H1 (cell line): Measurements from ENCODE around the gene PHACTR2. TPM values are rescaled to one million over a fixed set of nuclear protein-coding genes. Genes with fewer than 3 reads are reported as not detected.

Experiments
- HDAC2 ChIP-seq, 2 experiments: fragments of 300-600 bp in 1 of 2; sonication (generic) in 1 of 2; IDR thresholded peaks; 2 replicates each; pipeline ENCODE4 v1.6.1; 2011 to 2012; ENCODE audit warnings: low read depth in 2 of 2, low read length in 2 of 2, mild to moderate bottlenecking in 2 of 2, moderate library complexity in 2 of 2, borderline replicate concordance in 1 of 2, inconsistent platforms in 1 of 2
- RAD21 ChIP-seq, 2 experiments: IDR thresholded peaks in 1 of 2; conservative IDR thresholded peaks in 1 of 2; 2 replicates each; pipeline ENCODE4 v1.6.1; 2011; ENCODE audit warnings: low read depth in 2 of 2, low read length in 2 of 2, improper control_type of control experiment in 1 of 2, inconsistent platforms in 1 of 2, mild to moderate bottlenecking in 1 of 2, moderate library complexity in 1 of 2
- SUZ12 ChIP-seq: fragments of 200-600 bp; sonication (generic); IDR thresholded peaks from 2 replicates; pipeline ENCODE4 v1.6.1; 2012; ENCODE audit warnings: mild to moderate bottlenecking, inconsistent platforms, low read length, moderate library complexity, mixed read lengths
- TBP ChIP-seq: IDR thresholded peaks from 2 replicates; pipeline ENCODE4 v1.6.1; 2011; ENCODE audit warnings: low read depth, low read length, improper control_type of control experiment
- polyA plus RNA-seq, 7 experiments: library from polyadenylated mRNA; depleted of rRNA in 3 of 7; stranded (reverse) in 5 of 7; unstranded in 2 of 7; fragments of >200 nt in 5 of 7; fragments of 200-250 nt in 2 of 7; gene quantifications; 1 replicate in 5 of 7; 2 replicates in 1 of 7; 4 replicates in 1 of 7; pipeline versions ENCODE4 v1.2.1 to v1.2.3, GENCODE V29; 2011 to 2013; ENCODE audit warnings: missing spikeins in 2 of 7, mixed read lengths in 2 of 7
- total RNA-seq: library from RNA; stranded (reverse); fragmentation: NEBNext Ultra II Directional; extraction: Animal tissue kit (Norgen Biotek cat#: 25700); gene quantifications from 2 replicates; pipeline ENCODE4 v1.2.1, GENCODE V29; 2021
- TF ChIP-seq, protein P1 (sequence below): fragments of 300-600 bp; sonication (generic); IDR thresholded peaks from 2 replicates; pipeline ENCODE4 v1.7.1; 2012; ENCODE audit warnings: low read length, moderate library complexity, mild to moderate bottlenecking, inconsistent platforms; ENCODE audit not compliant: insufficient replicate concordance
- TF ChIP-seq, protein P2 (sequence below): IDR thresholded peaks from 2 replicates; pipeline ENCODE4 v1.6.1; 2011; ENCODE audit warnings: low read depth, mild to moderate bottlenecking, low read length; ENCODE audit not compliant: insufficient read depth
- TF ChIP-seq, protein P3 (sequence below), 3 experiments: IDR thresholded peaks; 1 replicate in 2 of 3; 2 replicates in 1 of 3; pipeline versions ENCODE4 v1.5.1 to v1.6.1; 2011; ENCODE audit warnings: low read length in 3 of 3, mild to moderate bottlenecking in 3 of 3, inconsistent platforms in 2 of 3, low read depth in 1 of 3, moderate library complexity in 1 of 3; ENCODE audit not compliant: insufficient read depth in 1 of 3; ENCODE audit errors: control extremely low read depth in 1 of 3

The PHACTR2 gene
- total and polyA plus RNA-seq, 2 of the 8 experiments (the other 6 are each of a cell fraction or from before 2014, with no cell fraction given) = 16.9 to 131 TPM

DNA sequence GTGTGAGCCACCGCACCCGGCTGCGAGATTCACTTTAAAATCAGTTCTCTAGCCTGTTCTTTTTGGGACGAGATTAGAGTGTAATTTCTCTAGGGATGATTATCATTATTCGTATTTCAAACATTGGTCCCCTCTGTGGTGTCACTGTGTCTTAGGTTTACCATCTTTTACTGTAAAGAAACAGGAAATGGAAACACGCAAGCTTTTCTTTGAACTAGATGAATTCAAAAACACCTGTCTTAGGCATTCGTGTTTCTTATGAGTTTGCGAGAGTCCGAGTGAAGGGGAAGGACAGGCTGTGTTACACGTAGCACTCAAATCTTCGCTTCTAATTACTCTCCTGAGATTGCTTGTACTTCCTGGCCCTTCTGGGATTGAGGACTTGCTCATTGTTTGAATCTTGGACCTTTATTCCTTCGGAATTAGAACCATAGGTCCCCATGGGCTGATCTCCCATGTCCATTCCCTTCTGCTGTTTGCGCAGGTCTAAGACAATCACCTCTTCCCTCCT lies 61.6 kb downstream of the PHACTR2 start (continued):
- TF ChIP-seq, protein P1, sequence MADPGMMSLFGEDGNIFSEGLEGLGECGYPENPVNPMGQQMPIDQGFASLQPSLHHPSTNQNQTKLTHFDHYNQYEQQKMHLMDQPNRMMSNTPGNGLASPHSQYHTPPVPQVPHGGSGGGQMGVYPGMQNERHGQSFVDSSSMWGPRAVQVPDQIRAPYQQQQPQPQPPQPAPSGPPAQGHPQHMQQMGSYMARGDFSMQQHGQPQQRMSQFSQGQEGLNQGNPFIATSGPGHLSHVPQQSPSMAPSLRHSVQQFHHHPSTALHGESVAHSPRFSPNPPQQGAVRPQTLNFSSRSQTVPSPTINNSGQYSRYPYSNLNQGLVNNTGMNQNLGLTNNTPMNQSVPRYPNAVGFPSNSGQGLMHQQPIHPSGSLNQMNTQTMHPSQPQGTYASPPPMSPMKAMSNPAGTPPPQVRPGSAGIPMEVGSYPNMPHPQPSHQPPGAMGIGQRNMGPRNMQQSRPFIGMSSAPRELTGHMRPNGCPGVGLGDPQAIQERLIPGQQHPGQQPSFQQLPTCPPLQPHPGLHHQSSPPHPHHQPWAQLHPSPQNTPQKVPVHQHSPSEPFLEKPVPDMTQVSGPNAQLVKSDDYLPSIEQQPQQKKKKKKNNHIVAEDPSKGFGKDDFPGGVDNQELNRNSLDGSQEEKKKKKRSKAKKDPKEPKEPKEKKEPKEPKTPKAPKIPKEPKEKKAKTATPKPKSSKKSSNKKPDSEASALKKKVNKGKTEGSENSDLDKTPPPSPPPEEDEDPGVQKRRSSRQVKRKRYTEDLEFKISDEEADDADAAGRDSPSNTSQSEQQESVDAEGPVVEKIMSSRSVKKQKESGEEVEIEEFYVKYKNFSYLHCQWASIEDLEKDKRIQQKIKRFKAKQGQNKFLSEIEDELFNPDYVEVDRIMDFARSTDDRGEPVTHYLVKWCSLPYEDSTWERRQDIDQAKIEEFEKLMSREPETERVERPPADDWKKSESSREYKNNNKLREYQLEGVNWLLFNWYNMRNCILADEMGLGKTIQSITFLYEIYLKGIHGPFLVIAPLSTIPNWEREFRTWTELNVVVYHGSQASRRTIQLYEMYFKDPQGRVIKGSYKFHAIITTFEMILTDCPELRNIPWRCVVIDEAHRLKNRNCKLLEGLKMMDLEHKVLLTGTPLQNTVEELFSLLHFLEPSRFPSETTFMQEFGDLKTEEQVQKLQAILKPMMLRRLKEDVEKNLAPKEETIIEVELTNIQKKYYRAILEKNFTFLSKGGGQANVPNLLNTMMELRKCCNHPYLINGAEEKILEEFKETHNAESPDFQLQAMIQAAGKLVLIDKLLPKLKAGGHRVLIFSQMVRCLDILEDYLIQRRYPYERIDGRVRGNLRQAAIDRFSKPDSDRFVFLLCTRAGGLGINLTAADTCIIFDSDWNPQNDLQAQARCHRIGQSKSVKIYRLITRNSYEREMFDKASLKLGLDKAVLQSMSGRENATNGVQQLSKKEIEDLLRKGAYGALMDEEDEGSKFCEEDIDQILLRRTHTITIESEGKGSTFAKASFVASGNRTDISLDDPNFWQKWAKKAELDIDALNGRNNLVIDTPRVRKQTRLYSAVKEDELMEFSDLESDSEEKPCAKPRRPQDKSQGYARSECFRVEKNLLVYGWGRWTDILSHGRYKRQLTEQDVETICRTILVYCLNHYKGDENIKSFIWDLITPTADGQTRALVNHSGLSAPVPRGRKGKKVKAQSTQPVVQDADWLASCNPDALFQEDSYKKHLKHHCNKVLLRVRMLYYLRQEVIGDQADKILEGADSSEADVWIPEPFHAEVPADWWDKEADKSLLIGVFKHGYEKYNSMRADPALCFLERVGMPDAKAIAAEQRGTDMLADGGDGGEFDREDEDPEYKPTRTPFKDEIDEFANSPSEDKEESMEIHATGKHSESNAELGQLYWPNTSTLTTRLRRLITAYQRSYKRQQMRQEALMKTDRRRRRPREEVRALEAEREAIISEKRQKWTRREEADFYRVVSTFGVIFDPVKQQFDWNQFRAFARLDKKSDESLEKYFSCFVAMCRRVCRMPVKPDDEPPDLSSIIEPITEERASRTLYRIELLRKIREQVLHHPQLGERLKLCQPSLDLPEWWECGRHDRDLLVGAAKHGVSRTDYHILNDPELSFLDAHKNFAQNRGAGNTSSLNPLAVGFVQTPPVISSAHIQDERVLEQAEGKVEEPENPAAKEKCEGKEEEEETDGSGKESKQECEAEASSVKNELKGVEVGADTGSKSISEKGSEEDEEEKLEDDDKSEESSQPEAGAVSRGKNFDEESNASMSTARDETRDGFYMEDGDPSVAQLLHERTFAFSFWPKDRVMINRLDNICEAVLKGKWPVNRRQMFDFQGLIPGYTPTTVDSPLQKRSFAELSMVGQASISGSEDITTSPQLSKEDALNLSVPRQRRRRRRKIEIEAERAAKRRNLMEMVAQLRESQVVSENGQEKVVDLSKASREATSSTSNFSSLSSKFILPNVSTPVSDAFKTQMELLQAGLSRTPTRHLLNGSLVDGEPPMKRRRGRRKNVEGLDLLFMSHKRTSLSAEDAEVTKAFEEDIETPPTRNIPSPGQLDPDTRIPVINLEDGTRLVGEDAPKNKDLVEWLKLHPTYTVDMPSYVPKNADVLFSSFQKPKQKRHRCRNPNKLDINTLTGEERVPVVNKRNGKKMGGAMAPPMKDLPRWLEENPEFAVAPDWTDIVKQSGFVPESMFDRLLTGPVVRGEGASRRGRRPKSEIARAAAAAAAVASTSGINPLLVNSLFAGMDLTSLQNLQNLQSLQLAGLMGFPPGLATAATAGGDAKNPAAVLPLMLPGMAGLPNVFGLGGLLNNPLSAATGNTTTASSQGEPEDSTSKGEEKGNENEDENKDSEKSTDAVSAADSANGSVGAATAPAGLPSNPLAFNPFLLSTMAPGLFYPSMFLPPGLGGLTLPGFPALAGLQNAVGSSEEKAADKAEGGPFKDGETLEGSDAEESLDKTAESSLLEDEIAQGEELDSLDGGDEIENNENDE = no peak
- TF ChIP-seq RAD21 (IDR thresholded peaks at IDR 0.05 in 1 of 2, conservative IDR thresholded peaks at IDR 0.05 in 1 of 2; ENCODE audit: low read depth in 2 of 2, low read length in 2 of 2) (no peak), HDAC2 (IDR thresholded peaks at IDR 0.05; ENCODE audit: borderline replicate concordance in 1 of 2, low read depth in 2 of 2, low read length in 2 of 2) (no peak), TBP (no peak), SUZ12 (no peak)
- TF ChIP-seq, protein P2, sequence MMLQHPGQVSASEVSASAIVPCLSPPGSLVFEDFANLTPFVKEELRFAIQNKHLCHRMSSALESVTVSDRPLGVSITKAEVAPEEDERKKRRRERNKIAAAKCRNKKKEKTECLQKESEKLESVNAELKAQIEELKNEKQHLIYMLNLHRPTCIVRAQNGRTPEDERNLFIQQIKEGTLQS = no peak
- TF ChIP-seq, protein P3, sequence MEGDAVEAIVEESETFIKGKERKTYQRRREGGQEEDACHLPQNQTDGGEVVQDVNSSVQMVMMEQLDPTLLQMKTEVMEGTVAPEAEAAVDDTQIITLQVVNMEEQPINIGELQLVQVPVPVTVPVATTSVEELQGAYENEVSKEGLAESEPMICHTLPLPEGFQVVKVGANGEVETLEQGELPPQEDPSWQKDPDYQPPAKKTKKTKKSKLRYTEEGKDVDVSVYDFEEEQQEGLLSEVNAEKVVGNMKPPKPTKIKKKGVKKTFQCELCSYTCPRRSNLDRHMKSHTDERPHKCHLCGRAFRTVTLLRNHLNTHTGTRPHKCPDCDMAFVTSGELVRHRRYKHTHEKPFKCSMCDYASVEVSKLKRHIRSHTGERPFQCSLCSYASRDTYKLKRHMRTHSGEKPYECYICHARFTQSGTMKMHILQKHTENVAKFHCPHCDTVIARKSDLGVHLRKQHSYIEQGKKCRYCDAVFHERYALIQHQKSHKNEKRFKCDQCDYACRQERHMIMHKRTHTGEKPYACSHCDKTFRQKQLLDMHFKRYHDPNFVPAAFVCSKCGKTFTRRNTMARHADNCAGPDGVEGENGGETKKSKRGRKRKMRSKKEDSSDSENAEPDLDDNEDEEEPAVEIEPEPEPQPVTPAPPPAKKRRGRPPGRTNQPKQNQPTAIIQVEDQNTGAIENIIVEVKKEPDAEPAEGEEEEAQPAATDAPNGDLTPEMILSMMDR (IDR thresholded peaks at IDR 0.05; ENCODE audit: control extremely low read depth in 1 of 3, insufficient read depth in 1 of 3, low read depth in 1 of 3, low read length in 3 of 3) = no peak
